ENCODE measurements around the gene MRPS18C. TPM values are rescaled to one million over a fixed set of nuclear protein-coding genes. Genes with fewer than 3 reads are reported as not detected.
"Not testable (repeated sequence)": the region's sequence is repeated elsewhere in the genome, so short reads cannot be mapped to it uniquely, and the experiment has no call there.

Gene MRPS18C
- total and polyA plus RNA-seq, 4 donors, result 21.5 to 41.8 (median 39.9) TPM

DNA sequence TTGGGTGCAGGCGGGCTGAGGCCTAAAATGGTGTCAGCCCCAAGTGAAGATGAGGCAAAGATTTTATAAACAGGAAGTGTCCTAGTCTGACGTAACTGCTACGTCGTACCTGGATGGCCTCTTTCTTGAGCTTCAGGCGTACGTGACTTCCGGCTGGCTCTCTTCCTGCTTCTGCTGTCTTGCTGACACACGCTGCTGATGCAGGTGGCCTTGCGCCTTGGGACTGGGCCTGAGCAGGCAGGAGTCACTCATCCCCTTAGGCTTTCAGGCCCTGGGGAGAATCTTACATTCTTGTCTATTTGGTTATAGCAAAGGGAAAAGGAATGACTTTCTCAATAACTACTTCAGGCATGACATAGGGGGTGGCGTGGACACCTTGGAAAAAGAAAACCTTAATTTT is 49.1 kb downstream of the MRPS18C start:
- Histone ChIP-seq H3K27me3 (ENCODE audit: control insufficient read depth in 1 of 2, insufficient read depth in 2 of 2, low read length in 1 of 2) (peaks cover 0 to 2% of the 10 kb centered on the region in 2 donors), H3K4me3 (ENCODE audit: low read length in 2 of 2) (no peak overlapping the region), H3K4me1 (ENCODE audit: control insufficient read depth in 1 of 2, insufficient read depth in 2 of 2, low read length in 2 of 2) (no peaks in the 10 kb centered on the region), H3K27ac (ENCODE audit: low read depth in 1 of 2, low read length in 2 of 2) (no peak overlapping the region), H3K9me3 (ENCODE audit: control insufficient read depth, low read length) (no peaks in the 10 kb centered on the region), H3K36me3 (ENCODE audit: control insufficient read depth in 1 of 2, insufficient read depth in 2 of 2, low read length in 1 of 2) (no peaks in the 10 kb centered on the region)
- intact Hi-C loops (cut with DNase I), result no loop called here
- no peak for ATAC-seq (ENCODE audit: low FRiP score)
- 92 to 94% methylated on average over 10 of the region's 10 CpGs for WGBS, 2 donors
- no peak for DNase-seq

DNA sequence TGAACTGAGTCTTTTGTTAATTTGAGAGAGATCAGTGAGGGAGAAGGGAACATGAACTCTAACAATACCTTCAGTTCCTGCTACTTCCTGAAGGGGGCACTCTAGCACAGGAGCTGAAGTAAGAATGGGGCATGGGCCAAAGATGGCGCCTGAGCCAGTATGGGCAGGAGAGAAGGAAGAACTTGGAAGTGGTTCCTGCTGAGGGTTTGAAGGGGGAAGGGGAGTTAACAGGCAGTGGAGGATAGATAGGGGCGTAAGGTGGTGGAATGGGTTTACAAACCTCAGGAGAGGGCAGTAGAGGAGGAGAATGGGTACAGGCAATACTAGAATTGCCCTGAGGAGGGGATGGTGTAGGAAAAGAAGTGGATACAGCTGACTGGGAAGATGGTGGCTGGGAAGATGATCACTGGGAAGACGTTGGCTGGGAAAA is 53.3 kb downstream of the MRPS18C start:
- not testable (repeated sequence) for H3K27ac ChIP-seq (ENCODE audit: low read depth in 1 of 2, low read length in 2 of 2); H3K4me3 ChIP-seq (ENCODE audit: low read length in 2 of 2); H3K4me1 ChIP-seq (ENCODE audit: control insufficient read depth in 1 of 2, insufficient read depth in 2 of 2, low read length in 2 of 2); H3K9me3 ChIP-seq (ENCODE audit: control insufficient read depth, low read length); H3K36me3 ChIP-seq (ENCODE audit: control insufficient read depth in 1 of 2, insufficient read depth in 2 of 2, low read length in 1 of 2); ATAC-seq (ENCODE audit: low FRiP score); H3K27me3 ChIP-seq (ENCODE audit: control insufficient read depth in 1 of 2, insufficient read depth in 2 of 2, low read length in 1 of 2)
- DNase-seq, result peak in 1 of 2 donors; percentile 62
- 71 to 77% methylated on average over 3 of the region's 3 CpGs for WGBS, 2 donors
- intact Hi-C loops (cut with DNase I), result loop anchor here (2.0 kb wide), 1 partner anchor 132 kb away; no protein-coding TSS in a partner anchor

DNA sequence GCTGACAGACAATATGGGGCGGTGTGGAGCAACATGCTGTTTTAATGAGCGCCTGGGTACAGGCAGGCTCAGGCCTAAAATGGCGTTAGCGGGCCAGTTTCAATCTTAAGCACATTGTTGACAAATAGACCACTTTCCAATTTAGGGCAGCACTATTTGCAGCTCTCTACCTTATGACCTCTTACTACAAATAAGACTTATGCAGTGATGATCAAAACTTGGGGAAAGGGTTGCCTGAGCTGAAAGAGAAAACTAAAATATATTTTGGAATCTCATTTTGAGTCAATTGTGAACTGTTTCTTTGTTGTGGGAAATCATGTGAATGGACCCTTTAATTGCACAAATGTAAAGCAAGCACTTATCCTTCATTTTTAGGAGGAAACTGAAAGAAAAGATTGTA is 54.6 kb downstream of the MRPS18C start:
- no peak overlapping the region for H3K4me3 ChIP-seq (ENCODE audit: low read length in 2 of 2)
- ATAC-seq (ENCODE audit: low FRiP score) (no peak), DNase-seq (no peak)
- no peaks in the 10 kb centered on the region for H3K4me1 ChIP-seq (ENCODE audit: control insufficient read depth in 1 of 2, insufficient read depth in 2 of 2, low read length in 2 of 2)
- intact Hi-C loops (cut with DNase I), result no loop called here
- WGBS, 2 donors, result 69 to 91% methylated on average over 4 of the region's 4 CpGs
- no peaks in the 10 kb centered on the region for H3K27me3 ChIP-seq (ENCODE audit: control insufficient read depth in 1 of 2, insufficient read depth in 2 of 2, low read length in 1 of 2)
- no peaks in the 10 kb centered on the region for H3K9me3 ChIP-seq (ENCODE audit: control insufficient read depth, low read length)
- H3K36me3 ChIP-seq (ENCODE audit: control insufficient read depth in 1 of 2, insufficient read depth in 2 of 2, low read length in 1 of 2), result no peaks in the 10 kb centered on the region
- H3K27ac ChIP-seq (ENCODE audit: low read depth in 1 of 2, low read length in 2 of 2), result no peak overlapping the region

Other genes with a start within 250 kb of the MRPS18C start
- 1 to 10 TPM; 6.6 to 7.6 TPM for gene COQ2, start 171.3 kb upstream of the MRPS18C start, total RNA-seq
- 1 to 10 TPM; 1.8 to 3.6 TPM for gene COQ2, start 171.3 kb upstream of the MRPS18C start, polyA plus RNA-seq
- gene HPSE, start 121.2 kb upstream of the MRPS18C start, total RNA-seq, result 1 to 10 TPM; 3.7 to 5.0 TPM
- gene HPSE, start 121.2 kb upstream of the MRPS18C start, polyA plus RNA-seq, result 1 to 10 TPM in 1 of 2 donors, under 1 TPM in 1; 0.82 to 3.1 TPM
- gene HELQ, start 235 bp upstream of the MRPS18C start, total RNA-seq, result 10 to 100 TPM; 11.6 to 17.0 TPM
- 1 to 10 TPM; 6.1 to 7.4 TPM for gene HELQ, start 235 bp upstream of the MRPS18C start, polyA plus RNA-seq
- gene ABRAXAS1, start 29.0 kb downstream of the MRPS18C start, total RNA-seq, result 10 to 100 TPM; 12.0 to 21.0 TPM
- 10 to 100 TPM; 10.6 to 13.3 TPM for gene ABRAXAS1, start 29.0 kb downstream of the MRPS18C start, polyA plus RNA-seq
- 1 to 10 TPM; 5.1 to 7.5 TPM for gene GPAT3, start 80.0 kb downstream of the MRPS18C start, total RNA-seq
- 1 to 10 TPM in 1 of 2 donors, under 1 TPM in 1; 0.90 to 8.9 TPM for gene GPAT3, start 80.0 kb downstream of the MRPS18C start, polyA plus RNA-seq